NCI-H82 (cell line): ENCODE results near the gene ITIH5.

Experiments used
- DNase-seq: peaks from one replicate; lab custom pipeline; 2025; lab: John Stamatoyannopoulos, UW

The ITIH5 gene

GRCh38 chr10:7583626-7584025, 83.1 kb downstream of the ITIH5 start:
- DNase-seq, result no peak

DNA sequence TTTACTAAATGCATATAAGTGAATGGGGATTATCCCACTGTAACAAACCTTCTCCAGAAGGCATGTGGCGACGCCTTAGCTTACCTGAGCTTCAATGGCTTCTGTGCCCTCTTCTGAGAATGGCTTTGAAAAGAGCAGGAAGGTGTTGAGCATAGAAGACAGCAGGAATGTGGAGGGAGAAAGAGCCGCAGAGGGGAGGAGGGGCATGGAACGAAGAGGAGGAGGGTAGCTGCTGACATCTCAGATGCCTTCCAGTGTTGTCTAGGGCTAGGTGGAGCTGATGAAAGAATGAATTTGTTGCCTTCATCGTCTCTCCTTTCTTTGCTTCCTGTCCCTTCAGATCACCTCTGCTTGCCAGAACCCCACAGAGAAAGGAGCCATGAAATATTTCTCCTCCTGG, 86.2 kb downstream of the ITIH5 start:
- no peak for DNase-seq

DNA sequence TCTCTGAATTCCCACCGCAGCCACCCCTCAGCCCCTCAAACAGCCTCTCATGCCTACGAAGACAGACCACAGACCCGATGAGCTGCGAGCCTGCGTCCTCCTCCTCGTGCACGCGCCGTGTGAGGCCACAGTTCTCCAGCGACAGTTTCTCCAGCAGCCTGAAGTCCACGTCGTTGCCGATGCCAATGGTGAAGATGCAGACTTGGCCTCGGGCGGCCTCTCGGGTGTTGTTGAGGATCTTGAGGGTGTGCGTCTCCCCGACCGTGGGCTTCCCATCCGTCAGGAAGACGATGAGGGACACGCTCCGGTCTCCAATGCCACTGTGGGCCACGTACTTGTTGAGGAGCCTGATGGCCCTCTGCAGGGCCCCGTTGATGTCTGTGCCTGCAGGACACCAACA, 87.1 kb downstream of the ITIH5 start:
- no peak for DNase-seq

GRCh38 chr10:7577579-7577978, 89.2 kb downstream of the ITIH5 start:
- no peak for DNase-seq

DNA sequence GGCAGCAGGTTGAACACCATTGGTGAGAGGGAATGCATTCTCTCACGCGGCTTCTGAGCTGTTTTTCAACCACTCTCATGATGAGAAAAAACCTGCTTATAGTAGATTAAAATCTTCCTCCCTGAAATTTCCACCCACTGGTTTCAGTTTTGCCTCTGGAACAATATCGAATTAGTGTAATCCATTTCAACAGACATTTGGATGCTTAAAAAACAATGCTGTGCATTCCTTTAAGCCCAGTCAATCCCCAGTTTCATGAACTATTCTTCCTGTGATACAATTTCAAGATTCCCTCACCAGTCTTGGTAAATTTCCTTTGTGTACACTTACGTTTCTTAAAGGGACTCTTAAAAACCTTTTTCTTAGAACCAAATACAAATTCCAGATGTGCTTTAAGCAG, 89.6 kb downstream of the ITIH5 start:
- no peak for DNase-seq

- DNase-seq, result no peak
These were observed 90.4 kb downstream of the ITIH5 start for GRCh38 chr10:7576340-7576739.

DNA sequence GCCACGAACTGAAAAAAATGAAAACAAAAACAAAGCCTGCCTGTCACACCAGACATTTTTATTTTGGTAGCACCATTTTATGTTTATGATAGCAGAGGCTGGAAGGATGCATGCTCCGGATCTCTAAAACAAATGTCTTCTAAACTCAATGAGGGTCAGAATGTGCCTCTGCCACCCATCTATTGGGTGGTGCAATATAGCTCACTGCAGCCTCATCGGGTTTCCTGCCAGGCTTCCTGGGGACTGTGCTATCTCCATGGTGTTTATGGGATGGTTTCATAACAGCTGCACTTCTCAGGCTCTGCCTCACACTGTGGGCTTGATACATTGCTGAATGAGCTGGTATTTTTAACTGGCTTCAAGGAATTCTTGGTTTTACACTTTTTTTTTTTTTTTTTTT, 94.4 kb downstream of the ITIH5 start:
- no peak for DNase-seq

DNA sequence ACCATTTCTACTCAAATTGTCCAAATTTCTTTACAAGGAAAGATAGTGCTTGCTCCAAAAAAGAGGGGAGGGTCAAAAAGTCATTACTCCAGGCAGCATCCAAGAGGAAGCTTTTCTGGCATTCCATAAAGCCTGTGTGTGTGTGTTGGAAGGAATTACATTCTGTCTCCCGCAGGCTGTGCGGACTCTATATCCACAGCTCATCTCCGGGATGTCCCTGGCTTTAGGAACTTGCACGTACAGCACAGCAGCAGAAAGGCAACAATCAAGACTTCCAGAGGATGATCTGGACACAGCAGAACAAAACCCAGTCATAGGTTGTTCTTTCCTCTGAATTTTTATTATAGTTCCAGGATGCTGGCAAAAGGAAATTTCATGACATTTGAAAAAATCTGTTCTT, 94.8 kb downstream of the ITIH5 start:
- DNase-seq, result no peak

GRCh38 chr10:7567911-7568620, 98.7 kb downstream of the ITIH5 start:
- DNase-seq, result no peak

DNA sequence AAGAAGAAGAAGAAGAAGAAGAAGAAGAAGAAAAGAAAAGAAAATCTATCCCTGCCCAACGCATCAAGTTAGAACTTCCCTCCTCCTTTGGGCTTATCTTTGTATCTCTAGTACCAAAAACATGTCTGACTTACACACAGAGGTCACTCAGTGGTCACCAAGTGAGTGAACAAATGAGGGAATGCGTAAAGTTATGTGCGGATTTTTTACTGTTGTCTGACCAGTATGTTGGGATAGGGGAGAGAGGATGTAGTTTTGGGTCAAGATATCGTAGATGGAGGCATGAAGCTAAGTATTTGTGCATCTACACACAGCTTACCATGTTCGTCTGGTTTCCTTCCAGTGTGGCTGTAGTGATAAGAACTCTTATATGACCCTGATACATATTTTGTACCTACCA, 99.9 kb downstream of the ITIH5 start:
- no peak for DNase-seq

DNA sequence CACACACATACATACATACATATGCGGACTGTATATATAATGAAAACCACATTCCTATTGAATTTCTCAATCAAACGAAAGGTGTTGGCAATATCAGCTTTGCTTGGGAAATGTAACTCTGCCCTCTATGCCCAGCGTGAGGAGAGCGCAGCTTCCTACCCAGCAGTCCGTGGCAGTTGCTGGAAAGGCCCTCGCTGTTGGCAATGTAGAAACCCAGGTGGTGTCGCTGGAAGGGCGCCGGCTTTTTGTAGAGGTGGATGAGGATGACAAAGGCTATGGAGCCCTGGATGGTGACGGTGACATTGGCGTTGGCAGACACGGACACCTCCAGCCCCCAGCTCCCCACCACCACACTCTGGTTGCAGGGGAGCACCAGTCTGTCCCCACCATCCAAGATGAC, 100.9 kb downstream of the ITIH5 start:
- no peak for DNase-seq

DNA sequence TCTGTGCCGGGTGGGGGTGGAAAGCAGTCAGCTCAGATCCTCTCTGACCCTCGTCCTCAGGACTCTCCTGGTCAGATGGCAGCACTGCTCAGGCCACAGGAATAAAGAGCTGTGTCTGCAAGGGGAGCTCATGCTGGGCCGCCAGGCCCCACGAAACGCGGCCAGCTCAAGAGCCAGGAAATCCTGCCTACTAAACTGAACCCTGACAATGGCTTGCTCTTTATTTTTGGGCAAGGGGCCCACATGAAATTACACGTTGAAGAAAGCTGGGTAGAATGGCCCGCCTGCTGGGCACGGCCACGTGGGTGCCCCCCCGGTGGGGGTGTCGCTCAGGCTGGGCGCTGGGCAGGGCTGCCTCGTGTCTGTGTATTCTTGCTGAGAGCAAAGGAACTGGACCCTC, 103.0 kb downstream of the ITIH5 start:
- no peak for DNase-seq

GRCh38 chr10:7563368-7563767, 103.4 kb downstream of the ITIH5 start:
- no peak for DNase-seq

- DNase-seq, result no peak
These were observed 104.8 kb downstream of the ITIH5 start for GRCh38 chr10:7561985-7562384.

- no peak for DNase-seq
These were observed 105.4 kb downstream of the ITIH5 start for GRCh38 chr10:7561216-7561893.

DNA sequence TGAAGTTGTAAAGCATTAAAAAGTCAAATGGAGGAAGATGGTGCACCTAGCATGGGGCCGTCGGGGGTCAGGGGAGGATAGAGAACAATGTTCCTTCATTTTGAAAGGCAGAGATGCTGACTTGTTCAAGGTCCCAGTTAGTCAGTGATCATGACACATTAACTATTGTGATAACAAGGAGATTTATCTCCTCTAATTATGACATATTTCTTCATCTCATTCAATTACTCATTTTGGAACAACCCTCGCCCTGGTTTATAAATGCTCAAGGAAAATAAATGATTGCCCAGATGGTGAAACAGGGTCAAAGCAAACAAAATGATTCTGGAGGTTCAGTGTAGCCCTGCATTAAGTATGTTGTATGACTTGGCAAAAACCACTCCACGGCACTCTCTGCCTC, 106.2 kb downstream of the ITIH5 start:
- DNase-seq, result no peak

- DNase-seq, result no peak
These were observed 107.4 kb downstream of the ITIH5 start for GRCh38 chr10:7559386-7559785.

DNA sequence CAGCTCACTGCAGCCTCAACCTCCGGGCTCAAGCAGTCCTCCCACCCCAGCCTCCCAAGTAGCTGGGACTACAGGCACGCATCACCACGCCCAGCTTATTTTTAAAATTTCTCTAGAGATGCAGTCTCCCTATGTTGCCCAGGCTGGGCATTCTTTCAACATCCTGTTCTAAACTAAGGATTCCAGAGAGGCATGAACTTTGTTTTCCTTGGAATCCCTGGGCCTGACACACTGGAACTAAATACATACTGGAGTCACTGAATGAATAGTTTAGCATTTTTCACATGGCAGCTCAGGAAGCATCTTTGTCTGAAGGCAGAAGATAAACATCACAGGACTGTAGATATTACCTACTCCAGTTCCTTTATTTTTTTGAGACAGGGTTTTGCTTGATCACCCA, 108.7 kb downstream of the ITIH5 start:
- no peak for DNase-seq

DNA sequence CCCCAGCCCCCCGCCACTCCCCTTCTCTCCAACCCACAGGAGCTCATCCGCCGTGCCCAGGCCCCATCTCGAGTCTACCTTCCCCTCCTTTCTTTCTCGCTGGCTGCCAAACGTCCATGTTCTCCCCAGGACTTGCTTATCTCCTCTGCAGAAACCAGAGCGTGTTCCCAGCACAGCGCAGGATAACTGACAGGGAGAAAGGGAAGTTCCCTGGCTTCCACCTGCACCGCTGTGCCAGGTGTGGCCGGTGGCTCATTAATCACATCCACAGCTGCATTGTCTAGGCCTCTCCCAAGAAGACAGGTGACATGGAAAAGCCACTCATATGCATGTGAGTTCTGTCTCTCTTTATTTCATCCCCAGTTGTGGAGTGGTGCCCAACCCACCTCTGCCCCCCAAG, 113.2 kb downstream of the ITIH5 start:
- no peak for DNase-seq

DNA sequence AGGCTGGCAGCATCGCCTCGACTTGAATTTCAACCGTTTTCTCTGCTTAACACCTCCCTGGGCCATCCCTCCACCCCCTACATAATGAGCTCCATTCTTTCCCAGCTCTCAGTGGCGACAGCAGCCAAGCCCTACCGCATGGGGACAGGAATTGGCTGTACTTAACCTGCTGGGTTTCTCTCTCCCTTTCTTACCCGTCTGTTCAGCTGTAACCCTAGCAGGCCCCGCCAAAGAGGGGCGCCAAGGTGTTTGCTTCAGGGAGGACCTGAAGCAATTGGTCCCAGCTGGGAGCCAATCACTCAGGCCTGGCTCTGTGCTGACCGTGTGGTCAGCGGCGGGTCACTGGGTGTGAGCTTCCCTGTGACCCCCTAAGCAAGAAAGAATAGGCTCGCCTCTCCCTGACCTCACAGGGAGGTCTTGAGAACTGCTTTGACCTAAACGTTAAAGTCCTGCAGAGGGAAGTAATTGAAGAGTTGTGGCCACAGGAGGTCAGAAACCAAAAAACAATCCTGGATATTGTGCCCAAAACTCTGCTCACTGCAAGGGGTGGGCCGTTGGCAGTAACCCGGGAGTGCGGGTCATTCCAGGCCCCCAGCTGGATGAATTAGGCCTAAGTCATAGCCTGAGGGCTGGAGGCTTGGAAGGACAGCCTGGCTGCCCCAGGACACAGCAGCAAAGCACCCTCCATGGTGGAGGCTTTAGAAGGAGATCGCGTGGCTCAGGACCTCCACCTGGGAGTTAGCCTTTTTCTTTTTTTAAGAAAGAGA, 114.6 kb downstream of the ITIH5 start:
- DNase-seq, result no peak

DNA sequence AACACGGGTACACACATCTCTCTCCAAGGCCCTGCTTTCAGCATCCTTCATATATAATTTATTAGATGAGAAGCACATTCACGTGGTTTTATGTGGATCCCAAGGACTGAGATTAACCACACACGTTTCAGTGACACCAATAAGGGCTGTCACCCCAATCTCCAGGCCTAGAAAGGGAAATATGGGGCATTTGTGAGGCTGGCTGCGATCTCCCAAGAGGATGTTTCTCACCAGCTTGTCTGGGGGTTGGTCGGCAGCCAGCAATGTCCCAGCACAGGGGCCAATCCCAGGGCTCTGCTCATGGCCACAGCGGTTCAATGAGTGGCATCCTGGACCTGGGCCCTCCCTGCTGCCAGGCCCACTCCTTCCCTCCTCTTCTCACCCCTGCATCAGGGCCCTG, 115.5 kb downstream of the ITIH5 start:
- DNase-seq, result no peak

- no peak for DNase-seq
These were observed 116.8 kb downstream of the ITIH5 start for GRCh38 chr10:7550013-7550412.

DNA sequence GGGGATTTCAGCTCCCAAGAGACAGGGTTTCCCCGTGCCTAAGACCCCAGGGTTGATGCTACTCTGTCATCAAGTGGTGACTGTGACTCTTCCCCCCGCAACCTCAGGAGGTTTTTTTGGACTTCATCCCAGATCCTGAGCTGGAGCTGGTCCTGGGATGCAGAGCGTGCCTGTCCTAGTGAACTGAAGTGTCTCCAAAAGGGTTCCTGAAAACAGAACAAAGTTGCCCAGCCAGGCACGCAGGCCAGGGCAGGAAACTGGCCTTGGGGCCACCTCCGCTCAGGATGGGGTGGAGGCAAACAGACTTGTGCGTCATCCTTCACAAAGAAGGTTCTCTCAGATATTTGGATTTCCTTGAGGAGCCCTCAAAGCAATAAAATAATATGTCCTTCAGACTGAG, 118.9 kb downstream of the ITIH5 start:
- DNase-seq, result no peak
